Measurements from ENCODE around the gene POLH.
A peak's percentile ranks its signal among the peaks of the same experiment; 100 is the strongest.
"Not testable (repeated sequence)": the region's sequence is repeated elsewhere in the genome, so short reads cannot be mapped to it uniquely, and the experiment has no call there.

POLH gene

GRCh38 chr6:43570876-43571441 lies 5.0 kb upstream of the POLH start:
- DNase-seq (ENCODE audit: insufficient read length, low spot score), result no peak
- FAIRE-seq, result no peak
- TF ChIP-seq POU2F2 (IDR thresholded peaks at IDR 0.05; ENCODE audit: low read depth, low read length) (no peak), TAF1 (IDR thresholded peaks at IDR 0.05; ENCODE audit: low read depth, low read length) (no peak), PAX5 (IDR thresholded peaks at IDR 0.05; ENCODE audit: insufficient read depth, low read length, severe bottlenecking) (no peak), POLR2A (IDR thresholded peaks at IDR 0.05; ENCODE audit: low read depth, low read length) (no peak), POLR2AphosphoS5 (IDR thresholded peaks at IDR 0.05; ENCODE audit: low read depth, low read length) (no peak), SPI1 (IDR thresholded peaks at IDR 0.05; ENCODE audit: low read depth, low read length) (no peak)

DNA sequence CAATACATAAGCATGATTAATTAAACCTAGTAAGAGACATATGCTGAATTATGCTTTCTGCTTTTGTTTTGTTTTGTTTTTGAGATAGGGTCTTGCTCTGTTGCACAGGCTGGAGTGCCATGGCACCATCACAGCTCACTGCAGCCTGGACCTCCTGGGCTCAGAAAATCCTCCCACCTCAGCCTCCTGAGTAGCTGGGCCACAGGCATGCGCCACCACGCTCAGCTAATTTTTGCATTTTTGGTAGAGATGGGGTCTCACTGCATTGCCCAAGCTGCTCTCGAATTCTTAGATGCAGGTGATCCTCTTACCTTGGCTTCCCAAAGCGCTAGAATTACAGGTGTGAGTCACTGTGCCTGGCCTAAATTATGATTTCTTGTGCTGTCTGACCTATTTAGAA lies 4.0 kb upstream of the POLH start:
- DNase-seq (ENCODE audit: insufficient read length, low spot score) (no peak), FAIRE-seq (no peak)
- TF ChIP-seq PAX5 (IDR thresholded peaks at IDR 0.05; ENCODE audit: insufficient read depth, low read length, severe bottlenecking) (no peak), TAF1 (IDR thresholded peaks at IDR 0.05; ENCODE audit: low read depth, low read length) (no peak), POLR2AphosphoS5 (IDR thresholded peaks at IDR 0.05; ENCODE audit: low read depth, low read length) (no peak), SPI1 (IDR thresholded peaks at IDR 0.05; ENCODE audit: low read depth, low read length) (no peak), POU2F2 (IDR thresholded peaks at IDR 0.05; ENCODE audit: low read depth, low read length) (no peak), POLR2A (IDR thresholded peaks at IDR 0.05; ENCODE audit: low read depth, low read length) (no peak)

GRCh38 chr6:43575105-43575771 lies 747 bp upstream of the POLH start:
- peak; percentile 40 for FAIRE-seq
- TF ChIP-seq SPI1 (IDR thresholded peaks at IDR 0.05; ENCODE audit: low read depth, low read length) (no peak), TAF1 (IDR thresholded peaks at IDR 0.05; ENCODE audit: low read depth, low read length) (no peak), POLR2AphosphoS5 (IDR thresholded peaks at IDR 0.05; ENCODE audit: low read depth, low read length) (no peak), POLR2A (IDR thresholded peaks at IDR 0.05; ENCODE audit: low read depth, low read length) (no peak), PAX5 (IDR thresholded peaks at IDR 0.05; ENCODE audit: insufficient read depth, low read length, severe bottlenecking) (no peak), POU2F2 (IDR thresholded peaks at IDR 0.05; ENCODE audit: low read depth, low read length) (no peak)
- no peak for DNase-seq (ENCODE audit: insufficient read length, low spot score)

- no peak for DNase-seq (ENCODE audit: insufficient read length, low spot score)
- TF ChIP-seq POU2F2 (IDR thresholded peaks at IDR 0.05; ENCODE audit: low read depth, low read length) (no peak), POLR2A (IDR thresholded peaks at IDR 0.05; ENCODE audit: low read depth, low read length) (no peak), POLR2AphosphoS5 (IDR thresholded peaks at IDR 0.05; ENCODE audit: low read depth, low read length) (no peak), SPI1 (IDR thresholded peaks at IDR 0.05; ENCODE audit: low read depth, low read length) (no peak), TAF1 (IDR thresholded peaks at IDR 0.05; ENCODE audit: low read depth, low read length) (no peak), PAX5 (IDR thresholded peaks at IDR 0.05; ENCODE audit: insufficient read depth, low read length, severe bottlenecking) (no peak)
These were observed 2.8 kb downstream of the POLH start for GRCh38 chr6:43578748-43579147.

DNA sequence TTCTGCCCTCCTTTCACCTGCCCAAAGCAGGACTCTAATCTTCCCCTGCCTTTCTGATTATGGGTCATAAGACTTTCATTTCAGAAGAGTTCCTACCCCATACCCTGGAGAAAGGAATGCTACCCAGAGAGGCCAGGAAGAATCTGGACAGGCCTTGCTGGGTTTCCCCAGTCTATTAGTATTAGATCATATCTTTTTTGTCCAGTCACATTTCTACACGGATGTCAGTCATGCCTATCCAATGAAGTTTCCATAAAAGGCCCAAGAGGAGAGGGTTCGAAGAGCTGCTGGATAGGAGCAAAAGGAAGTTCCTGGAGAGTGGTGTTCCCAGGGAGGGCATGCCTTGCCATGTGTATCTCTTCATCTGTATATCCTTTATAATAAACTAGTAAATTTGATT lies 3.2 kb downstream of the POLH start:
- FAIRE-seq (no peak), DNase-seq (ENCODE audit: insufficient read length, low spot score) (no peak)
- TF ChIP-seq PAX5 (IDR thresholded peaks at IDR 0.05; ENCODE audit: insufficient read depth, low read length, severe bottlenecking) (no peak), POU2F2 (IDR thresholded peaks at IDR 0.05; ENCODE audit: low read depth, low read length) (no peak), TAF1 (IDR thresholded peaks at IDR 0.05; ENCODE audit: low read depth, low read length) (no peak), SPI1 (IDR thresholded peaks at IDR 0.05; ENCODE audit: low read depth, low read length) (no peak), POLR2A (IDR thresholded peaks at IDR 0.05; ENCODE audit: low read depth, low read length) (no peak), POLR2AphosphoS5 (IDR thresholded peaks at IDR 0.05; ENCODE audit: low read depth, low read length) (no peak)

More at GRCh38 chr6:43578748-43579147, 2.8 kb downstream of the POLH start:
- no peak for FAIRE-seq

GRCh38 chr6:43582911-43583310 lies 6.9 kb downstream of the POLH start:
- no peak for TF ChIP-seq POU2F2 (IDR thresholded peaks at IDR 0.05; ENCODE audit: low read depth, low read length)
- TF ChIP-seq POLR2A (IDR thresholded peaks at IDR 0.05; ENCODE audit: low read depth, low read length), result no peak
- no peak for TF ChIP-seq PAX5 (IDR thresholded peaks at IDR 0.05; ENCODE audit: insufficient read depth, low read length, severe bottlenecking)
- no peak for TF ChIP-seq TAF1 (IDR thresholded peaks at IDR 0.05; ENCODE audit: low read depth, low read length)
- TF ChIP-seq SPI1 (IDR thresholded peaks at IDR 0.05; ENCODE audit: low read depth, low read length), result no peak
- no peak for TF ChIP-seq POLR2AphosphoS5 (IDR thresholded peaks at IDR 0.05; ENCODE audit: low read depth, low read length)
- no peak for DNase-seq (ENCODE audit: insufficient read length, low spot score)
- no peak for FAIRE-seq

DNA sequence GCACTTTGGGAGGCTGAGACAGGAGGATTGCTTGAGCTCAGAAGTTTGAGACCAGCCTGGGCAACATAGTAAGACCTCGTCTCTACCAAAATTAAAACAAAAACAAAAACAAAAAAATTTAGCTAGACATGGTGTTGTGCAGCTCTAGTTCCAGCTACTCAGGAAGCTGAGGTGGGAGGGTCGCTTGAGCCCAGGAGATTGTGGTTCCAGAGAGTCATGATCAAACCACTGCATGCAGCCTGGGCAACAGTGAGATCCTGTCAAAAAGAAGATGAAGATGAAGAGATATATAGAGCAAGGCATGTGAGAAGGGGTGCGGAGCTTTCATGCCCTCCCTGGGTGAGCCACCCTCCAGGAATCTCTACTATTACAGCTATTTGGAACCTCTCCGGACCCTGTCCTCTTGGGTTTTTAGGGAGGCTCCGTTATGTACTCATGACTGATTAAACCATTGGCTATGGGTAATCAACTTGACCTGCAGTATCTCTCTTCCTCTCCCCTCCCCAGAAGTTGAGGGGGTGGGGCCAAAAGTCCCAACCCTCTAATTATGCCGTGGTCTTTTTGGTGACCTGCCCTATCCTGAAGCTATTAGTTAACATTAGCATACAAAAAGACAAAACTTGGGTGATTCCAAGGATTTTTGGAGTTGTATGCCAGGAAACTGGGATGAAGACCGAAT lies 9.0 kb downstream of the POLH start:
- FAIRE-seq, result no peak
- TF ChIP-seq POU2F2 (IDR thresholded peaks at IDR 0.05; ENCODE audit: low read depth, low read length) (no peak), TAF1 (IDR thresholded peaks at IDR 0.05; ENCODE audit: low read depth, low read length) (no peak), SPI1 (IDR thresholded peaks at IDR 0.05; ENCODE audit: low read depth, low read length) (no peak), POLR2AphosphoS5 (IDR thresholded peaks at IDR 0.05; ENCODE audit: low read depth, low read length) (no peak), PAX5 (IDR thresholded peaks at IDR 0.05; ENCODE audit: insufficient read depth, low read length, severe bottlenecking) (no peak), POLR2A (IDR thresholded peaks at IDR 0.05; ENCODE audit: low read depth, low read length) (no peak)
- no peak for DNase-seq (ENCODE audit: insufficient read length, low spot score)

- DNase-seq (ENCODE audit: insufficient read length, low spot score) (no peak), FAIRE-seq (no peak)
- no peak for TF ChIP-seq POU2F2 (IDR thresholded peaks at IDR 0.05; ENCODE audit: low read depth, low read length)
These were observed 12.2 kb downstream of the POLH start for GRCh38 chr6:43588194-43588593.

DNA sequence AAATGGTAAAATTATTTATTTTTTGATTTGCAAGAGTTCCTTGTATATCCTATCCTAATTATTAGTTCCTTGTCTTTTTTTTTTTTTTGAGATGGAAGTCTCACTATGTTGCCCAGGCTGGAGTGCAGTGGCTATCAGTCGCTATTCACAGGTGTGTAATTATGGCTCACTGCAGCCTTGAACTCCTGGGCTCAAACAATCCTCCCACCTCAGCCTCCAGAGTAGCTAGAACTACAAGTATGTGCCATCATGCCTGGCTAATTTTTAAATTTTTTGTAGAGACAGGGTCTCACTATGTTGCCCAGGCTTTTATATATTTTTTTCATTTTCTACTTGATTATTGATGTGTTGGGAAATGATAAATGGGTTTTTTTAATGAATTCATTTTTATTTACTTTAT lies 13.6 kb downstream of the POLH start:
- not testable (repeated sequence) for DNase-seq (ENCODE audit: insufficient read length, low spot score); FAIRE-seq

- no peak for FAIRE-seq
- no peak for DNase-seq (ENCODE audit: insufficient read length, low spot score)
- TF ChIP-seq POLR2A (IDR thresholded peaks at IDR 0.05; ENCODE audit: low read depth, low read length), result no peak
- no peak for TF ChIP-seq POU2F2 (IDR thresholded peaks at IDR 0.05; ENCODE audit: low read depth, low read length)
- no peak for TF ChIP-seq POLR2AphosphoS5 (IDR thresholded peaks at IDR 0.05; ENCODE audit: low read depth, low read length)
- no peak for TF ChIP-seq TAF1 (IDR thresholded peaks at IDR 0.05; ENCODE audit: low read depth, low read length)
- TF ChIP-seq PAX5 (IDR thresholded peaks at IDR 0.05; ENCODE audit: insufficient read depth, low read length, severe bottlenecking), result no peak
- no peak for TF ChIP-seq SPI1 (IDR thresholded peaks at IDR 0.05; ENCODE audit: low read depth, low read length)
These were observed 18.0 kb downstream of the POLH start for GRCh38 chr6:43593938-43594337.

All from GM12891 (cell line).